Activated CD8-positive, alpha-beta memory T cell treated with anti-CD3 and anti-CD28 coated beads, Interleukin-2, amount 10 ng/mL, durations not matched to agents 7 days and 5 days (primary cell): ENCODE measurements around the gene PCMT1. TPM values are rescaled to one million over a fixed set of nuclear protein-coding genes. Genes with fewer than 3 reads are reported as not detected.
"Not testable (repeated sequence)": the region's sequence is repeated elsewhere in the genome, so short reads cannot be mapped to it uniquely, and the experiment has no call there.

ENCODE experiments used
- ATAC-seq: fragments of 150-1000 bp; cut with Tn5 transposase; one replicate; pipeline ENCODE4 v1.10.0; 2021; ENCODE audit warnings: moderate library complexity
- CTCF ChIA-PET: fragments of 350-600 bp; sonication (Branson Sonifier 250); formaldehyde crosslinking; loops from one replicate; lab custom pipeline; 2021; ENCODE audit warnings: antibody characterized with exemption; lab: Charles Lee
- DNase-seq: peaks from one replicate; pipeline ENCODE4 v3.0.0-alpha.2; 2020
- H3K27ac Mint-ChIP-seq: one replicate; pipeline ENCODE4 v1.8.0; 2021; ENCODE audit warnings: mild to moderate bottlenecking, mixed read lengths
- H3K27me3 Mint-ChIP-seq: one replicate; pipeline ENCODE4 v1.8.0; 2021; ENCODE audit warnings: mixed read lengths
- H3K36me3 Mint-ChIP-seq: one replicate; pipeline ENCODE4 v1.8.0; 2021; ENCODE audit warnings: mild to moderate bottlenecking, mixed read lengths
- H3K4me1 Mint-ChIP-seq: one replicate; pipeline ENCODE4 v1.8.0; 2021; ENCODE audit warnings: mixed read lengths
- H3K4me3 Mint-ChIP-seq: one replicate; pipeline ENCODE4 v1.8.0; 2021; ENCODE audit warnings: mild to moderate bottlenecking, moderate library complexity, mixed read lengths
- H3K9me3 Mint-ChIP-seq: one replicate; pipeline ENCODE4 v1.8.0; 2022; ENCODE audit warnings: low read depth, mixed read lengths
- total RNA-seq, 2 experiments: library from RNA; stranded (reverse); gene quantifications; one replicate each; pipeline ENCODE4 v1.2.3, GENCODE V29; 2021

PCMT1 gene
- total RNA-seq, 2 experiments from 2014 or later = 96.0 to 102 TPM

- ATAC-seq (peak; percentile 47), DNase-seq (peak; percentile 79)
- Mint-ChIP-seq H3K4me3 (no peak overlapping the region), H3K27ac (no peak overlapping the region), H3K36me3 (no peaks in the 10 kb centered on the region), H3K4me1 (peaks cover 2% of the 10 kb centered on the region), H3K9me3 (no peaks in the 10 kb centered on the region), H3K27me3 (peaks cover 13% of the 10 kb centered on the region)
- CTCF ChIA-PET = interaction anchor here (0.6 to 2.6 kb wide), 18 partner anchors 10 to 182 kb away, joined by 3 to 13 read pairs (median 4); no protein-coding TSS in a partner anchor
Measured at GRCh38 chr6:149834513-149835481, 85.3 kb downstream of the PCMT1 start.

- Mint-ChIP-seq H3K4me3 (no peak overlapping the region), H3K36me3 (no peaks in the 10 kb centered on the region), H3K4me1 (no peaks in the 10 kb centered on the region), H3K27ac (no peak overlapping the region), H3K9me3 (no peaks in the 10 kb centered on the region), H3K27me3 (peaks cover 19% of the 10 kb centered on the region)
- DNase-seq (peak; percentile 70), ATAC-seq (peak; percentile 80)
- CTCF ChIA-PET = interaction anchor here (0.6 to 1.9 kb wide), 13 partner anchors 13 to 89 kb away, joined by 3 to 15 read pairs (median 3); no protein-coding TSS in a partner anchor
Measured at GRCh38 chr6:149840345-149841075, 91.0 kb downstream of the PCMT1 start.

GRCh38 chr6:149842331-149842730 lies 92.8 kb downstream of the PCMT1 start:
- CTCF ChIA-PET = interaction anchor here (1.5 kb wide), 1 partner anchor 18 kb away, joined by 3 read pairs; no protein-coding TSS in a partner anchor

GRCh38 chr6:149843051-149843633 lies 93.6 kb downstream of the PCMT1 start:
- CTCF ChIA-PET = interaction anchor here (1.5 kb wide), 1 partner anchor 17 kb away, joined by 3 read pairs; no protein-coding TSS in a partner anchor
- H3K4me1 Mint-ChIP-seq = peaks cover 10% of the 10 kb centered on the region
- no peak for ATAC-seq
- no peak for DNase-seq
- H3K36me3 Mint-ChIP-seq = no peaks in the 10 kb centered on the region
- no peak overlapping the region for H3K27ac Mint-ChIP-seq
- no peaks in the 10 kb centered on the region for H3K9me3 Mint-ChIP-seq
- peaks cover 22% of the 10 kb centered on the region for H3K27me3 Mint-ChIP-seq
- H3K4me3 Mint-ChIP-seq = no peak overlapping the region

More at GRCh38 chr6:149842331-149842730, 92.8 kb downstream of the PCMT1 start:
- Mint-ChIP-seq H3K4me3 (no peak overlapping the region), H3K4me1 (peaks cover 2% of the 10 kb centered on the region), H3K9me3 (no peaks in the 10 kb centered on the region), H3K27me3 (peaks cover 22% of the 10 kb centered on the region), H3K27ac (no peak overlapping the region), H3K36me3 (no peaks in the 10 kb centered on the region)
- ATAC-seq (no peak), DNase-seq (no peak)

- not testable (repeated sequence) for H3K4me3 Mint-ChIP-seq, DNase-seq, H3K9me3 Mint-ChIP-seq, ATAC-seq, H3K27ac Mint-ChIP-seq, H3K36me3 Mint-ChIP-seq
- Mint-ChIP-seq H3K4me1 (peaks cover 11% of the 10 kb centered on the region), H3K27me3 (peaks cover 18% of the 10 kb centered on the region)
- CTCF ChIA-PET = interaction anchor here (1.7 kb wide), 1 partner anchor 21 kb away, joined by 4 read pairs; no protein-coding TSS in a partner anchor
Measured at GRCh38 chr6:149844036-149844435, 94.5 kb downstream of the PCMT1 start.

GRCh38 chr6:149844480-149844879 lies 94.9 kb downstream of the PCMT1 start:
- no peaks in the 10 kb centered on the region for H3K9me3 Mint-ChIP-seq
- H3K4me1 Mint-ChIP-seq = peaks cover 11% of the 10 kb centered on the region
- ATAC-seq = no peak
- H3K27ac Mint-ChIP-seq = no peak overlapping the region
- CTCF ChIA-PET = interaction anchor here (0.9 to 1.7 kb wide), 2 partner anchors 10 to 21 kb away, joined by 3 to 4 read pairs; no protein-coding TSS in a partner anchor
- H3K36me3 Mint-ChIP-seq = no peaks in the 10 kb centered on the region
- H3K27me3 Mint-ChIP-seq = peaks cover 20% of the 10 kb centered on the region
- no peak overlapping the region for H3K4me3 Mint-ChIP-seq
- no peak for DNase-seq

GRCh38 chr6:149845549-149845948 lies 96.0 kb downstream of the PCMT1 start:
- no peaks in the 10 kb centered on the region for H3K36me3 Mint-ChIP-seq
- H3K27me3 Mint-ChIP-seq = peaks cover 25% of the 10 kb centered on the region
- no peaks in the 10 kb centered on the region for H3K9me3 Mint-ChIP-seq
- CTCF ChIA-PET = interaction anchor here (0.9 to 1.7 kb wide), 3 partner anchors 9 to 20 kb away, joined by 3 to 4 read pairs (median 4); no protein-coding TSS in a partner anchor
- no peak overlapping the region for H3K27ac Mint-ChIP-seq
- ATAC-seq (no peak), DNase-seq (no peak)
- peaks cover 11% of the 10 kb centered on the region for H3K4me1 Mint-ChIP-seq
- H3K4me3 Mint-ChIP-seq = no peak overlapping the region

GRCh38 chr6:149846321-149846720 lies 96.8 kb downstream of the PCMT1 start:
- Mint-ChIP-seq H3K4me3 (no peak overlapping the region), H3K9me3 (no peaks in the 10 kb centered on the region), H3K36me3 (no peaks in the 10 kb centered on the region), H3K4me1 (peaks cover 15% of the 10 kb centered on the region), H3K27me3 (peaks cover 30% of the 10 kb centered on the region), H3K27ac (no peak overlapping the region)
- no peak for DNase-seq
- CTCF ChIA-PET = interaction anchor here (1.3 to 1.6 kb wide), 2 partner anchors 9 to 77 kb away, joined by 4 read pairs; no protein-coding TSS in a partner anchor
- no peak for ATAC-seq

GRCh38 chr6:149847939-149848267 lies 98.4 kb downstream of the PCMT1 start:
- Mint-ChIP-seq H3K9me3 (no peaks in the 10 kb centered on the region), H3K27ac (no peak overlapping the region), H3K4me1 (peaks cover 31% of the 10 kb centered on the region), H3K4me3 (no peak overlapping the region), H3K27me3 (peaks cover 34% of the 10 kb centered on the region), H3K36me3 (no peaks in the 10 kb centered on the region)
- CTCF ChIA-PET = interaction anchor here (0.9 to 1.6 kb wide), 5 partner anchors 16 to 223 kb away, joined by 3 to 4 read pairs (median 4); no protein-coding TSS in a partner anchor
- no peak for ATAC-seq
- DNase-seq = no peak

- H3K4me3 Mint-ChIP-seq, ATAC-seq, H3K27ac Mint-ChIP-seq, DNase-seq, H3K9me3 Mint-ChIP-seq, H3K36me3 Mint-ChIP-seq: not testable (repeated sequence)
- CTCF ChIA-PET = interaction anchor here (1.6 kb wide), 1 partner anchor 15 kb away, joined by 4 read pairs; no protein-coding TSS in a partner anchor
- Mint-ChIP-seq H3K27me3 (peaks cover 34% of the 10 kb centered on the region), H3K4me1 (peaks cover 33% of the 10 kb centered on the region)
Measured at GRCh38 chr6:149848343-149848742, 98.8 kb downstream of the PCMT1 start.

GRCh38 chr6:149851461-149852110 lies 102.0 kb downstream of the PCMT1 start:
- H3K4me1 Mint-ChIP-seq = peaks cover 44% of the 10 kb centered on the region
- no peaks in the 10 kb centered on the region for H3K9me3 Mint-ChIP-seq
- no peak overlapping the region for H3K4me3 Mint-ChIP-seq
- no peaks in the 10 kb centered on the region for H3K36me3 Mint-ChIP-seq
- ATAC-seq (no peak), DNase-seq (no peak)
- CTCF ChIA-PET = interaction anchor here (0.9 to 1.0 kb wide), 2 partner anchors 14 to 165 kb away, joined by 3 to 5 read pairs; no protein-coding TSS in a partner anchor
- peaks cover 29% of the 10 kb centered on the region for H3K27me3 Mint-ChIP-seq
- no peak overlapping the region for H3K27ac Mint-ChIP-seq

GRCh38 chr6:149852180-149852579 lies 102.6 kb downstream of the PCMT1 start:
- Mint-ChIP-seq H3K4me3 (no peak overlapping the region), H3K4me1 (peaks cover 43% of the 10 kb centered on the region), H3K9me3 (no peaks in the 10 kb centered on the region), H3K27me3 (peaks cover 30% of the 10 kb centered on the region), H3K27ac (peak overlapping the region; percentile 13), H3K36me3 (no peaks in the 10 kb centered on the region)
- no peak for DNase-seq
- ATAC-seq = peak; percentile 56
- CTCF ChIA-PET = interaction anchor here (1.0 to 1.9 kb wide), 3 partner anchors 10 to 13 kb away, joined by 5 read pairs; no protein-coding TSS in a partner anchor
